Ovary (tissue), 9 donors: ENCODE results near the gene MBD3L2B. TPM values are rescaled to one million over a fixed set of nuclear protein-coding genes. Genes with fewer than 3 reads are reported as not detected.

Experiments
- DNase-seq, 5 donors: peaks; one replicate each; pipeline ENCODE4 v3.0.0-alpha.2; 2019 to 2020
- H3K27ac ChIP-seq, 2 donors: fragments of 200-600 bp; one replicate each; pipeline versions ENCODE4 v1.5.1 to v1.8.0; 2019 to 2022
- H3K27me3 ChIP-seq: fragments of 200-600 bp; one replicate; pipeline ENCODE4 v1.8.0; 2022
- H3K36me3 ChIP-seq: fragments of 200-600 bp; sonication (generic); one replicate; pipeline ENCODE4 v1.5.1; 2019
- H3K4me1 ChIP-seq: one replicate; pipeline ENCODE4 v1.8.1; 2013; ENCODE audit warnings: mild to moderate bottlenecking, moderate library complexity; ENCODE audit not compliant: insufficient read depth
- H3K4me3 ChIP-seq: fragments of 200-600 bp; sonication (generic); one replicate; pipeline ENCODE4 v1.5.1; 2017
- H3K9me3 ChIP-seq, 2 donors: fragments of 200-600 bp in 1 of 2; sonication (generic) in 1 of 2; one replicate each; pipeline versions ENCODE4 v1.5.1 to v1.8.1; 2013 to 2019; ENCODE audit warnings: mild to moderate bottlenecking in 1 of 2, moderate library complexity in 1 of 2
- EP300 ChIP-seq: sonication (generic); formaldehyde crosslinking; IDR thresholded peaks from one replicate; pipeline ENCODE4 v1.6.1; 2017; ENCODE audit warnings: antibody characterized with exemption
- POLR2A ChIP-seq: fragments of 450-650 bp; IDR thresholded peaks from one replicate; pipeline ENCODE4 v1.6.1; 2017; ENCODE audit warnings: antibody characterized with exemption, mild to moderate bottlenecking, moderate library complexity
- WGBS, 3 donors: extraction: QIAGEN DNeasy Blood & Tissue Kit in 1 of 3; methylation state at CpG; one replicate each; pipeline versions ENCODE4 v1.1.5 to v1.1.7; 2013 to 2017; 5-methylcytosine and 5-hydroxymethylcytosine counted together
- intact Hi-C, 4 donors: fragments of 100-400 bp; cut with DNase I; formaldehyde crosslinking; loops; one replicate each; pipeline versions ENCODE4 v1.11.0 to v1.15.1; 2022 to 2023
- polyA plus RNA-seq, 2 donors: library from polyadenylated mRNA; stranded (reverse); fragments of 200-250 nt in 1 of 2; fragments of 350-450 nt in 1 of 2; fragmentation: Illumina TruSeq in 1 of 2; extraction: RNeasy Lipid Tissue Mini Kit (QIAGEN cat#74804) in 1 of 2; gene quantifications; one replicate each; pipeline ENCODE4 v1.2.3, GENCODE V29; 2013 to 2014
- total RNA-seq, 7 donors: library from RNA; depleted of rRNA in 2 of 7; stranded (reverse); fragments of >200 nt in 2 of 7; fragmentation: NEBNext Ultra II Directional in 3 of 7; extraction: Animal tissue kit (Norgen Biotek cat#: 25700) in 3 of 7; gene quantifications; one replicate each; pipeline versions ENCODE4 v1.1.0 to v1.2.4, GENCODE V29; 2016 to 2023
- TF ChIP-seq, protein P1 (sequence below), 3 donors: fragments of 450-650 bp in 2 of 3; fragments of 200-600 bp in 1 of 3; IDR thresholded peaks; one replicate each; pipeline versions ENCODE4 v1.5.1 to v1.8.0; 2016 to 2022; ENCODE audit warnings: antibody characterized with exemption in 3 of 3, mild to moderate bottlenecking in 1 of 3
- donor health status: DM: no; HTN: no; CAD: no; lungs with moderate emphysema.
- donor health status: DM: no; HTN: no; CAD: no.
- donor health status: Bipolar disorder and iron deficiency.
- donor health status: DM: yes; HTN: yes; CAD: no.
- donor health status: DM: no; HTN: no; CAD: no.
- donor health status: DM: yes; HTN: yes; CAD: no.

Gene MBD3L2B
- total and polyA plus RNA-seq, 9 donors, result not detected

DNA sequence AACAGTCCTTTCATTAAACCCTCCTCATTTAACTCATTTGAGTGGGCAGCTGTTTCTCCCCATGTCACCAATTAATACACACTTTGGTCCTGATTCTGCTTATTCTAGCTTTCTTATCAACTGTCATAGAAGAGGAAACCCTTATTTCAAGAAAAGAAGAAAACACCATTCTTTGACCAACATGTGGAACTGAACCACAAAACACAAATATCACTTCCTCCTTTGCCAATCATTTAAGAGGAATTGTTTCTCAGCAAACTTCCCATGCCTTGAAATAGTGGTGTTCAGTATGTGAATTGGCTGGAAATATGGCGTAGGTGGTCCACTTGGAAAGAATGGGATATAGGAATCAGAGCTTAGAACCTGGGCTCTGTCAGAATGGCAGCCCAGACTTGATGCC is 20.4 kb downstream of the MBD3L2B start:
- H3K36me3 ChIP-seq, result no peaks in the 10 kb centered on the region
- intact Hi-C loops, result no loop called here
- DNase-seq, result no peak
- no peaks in the 10 kb centered on the region for H3K9me3 ChIP-seq
- no peak overlapping the region for H3K27ac ChIP-seq
- H3K4me1 ChIP-seq, result no peaks in the 10 kb centered on the region
- H3K27me3 ChIP-seq, result no peaks in the 10 kb centered on the region
- TF ChIP-seq EP300, result no peak
- TF ChIP-seq, protein P1, sequence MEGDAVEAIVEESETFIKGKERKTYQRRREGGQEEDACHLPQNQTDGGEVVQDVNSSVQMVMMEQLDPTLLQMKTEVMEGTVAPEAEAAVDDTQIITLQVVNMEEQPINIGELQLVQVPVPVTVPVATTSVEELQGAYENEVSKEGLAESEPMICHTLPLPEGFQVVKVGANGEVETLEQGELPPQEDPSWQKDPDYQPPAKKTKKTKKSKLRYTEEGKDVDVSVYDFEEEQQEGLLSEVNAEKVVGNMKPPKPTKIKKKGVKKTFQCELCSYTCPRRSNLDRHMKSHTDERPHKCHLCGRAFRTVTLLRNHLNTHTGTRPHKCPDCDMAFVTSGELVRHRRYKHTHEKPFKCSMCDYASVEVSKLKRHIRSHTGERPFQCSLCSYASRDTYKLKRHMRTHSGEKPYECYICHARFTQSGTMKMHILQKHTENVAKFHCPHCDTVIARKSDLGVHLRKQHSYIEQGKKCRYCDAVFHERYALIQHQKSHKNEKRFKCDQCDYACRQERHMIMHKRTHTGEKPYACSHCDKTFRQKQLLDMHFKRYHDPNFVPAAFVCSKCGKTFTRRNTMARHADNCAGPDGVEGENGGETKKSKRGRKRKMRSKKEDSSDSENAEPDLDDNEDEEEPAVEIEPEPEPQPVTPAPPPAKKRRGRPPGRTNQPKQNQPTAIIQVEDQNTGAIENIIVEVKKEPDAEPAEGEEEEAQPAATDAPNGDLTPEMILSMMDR (IDR thresholded peaks at IDR 0.05), result no peak
- TF ChIP-seq POLR2A, result no peak
- no peak overlapping the region for H3K4me3 ChIP-seq
- 58 to 70% (median 66%) methylated on average over 1 of the region's 1 CpG for WGBS, 3 donors

DNA sequence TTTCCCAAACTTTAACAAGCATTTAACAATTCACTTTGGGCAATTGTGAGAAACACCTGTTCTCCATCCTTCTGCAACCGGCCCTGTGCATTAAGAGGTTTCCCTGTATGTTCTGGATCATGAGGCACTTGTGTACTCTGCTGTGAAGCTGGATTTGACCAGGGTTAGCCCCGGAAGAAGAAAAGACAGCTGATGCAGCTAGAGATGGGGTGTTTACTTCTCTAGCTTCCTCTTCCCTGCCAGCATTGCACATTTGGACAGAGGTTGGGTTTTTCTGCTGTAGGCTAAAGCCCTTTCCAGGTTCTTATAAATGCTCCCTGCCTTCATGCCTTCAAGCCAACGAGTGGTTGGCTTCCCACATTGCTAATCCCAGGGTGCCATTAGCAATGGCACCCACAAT is 20.9 kb downstream of the MBD3L2B start:
- no peak for DNase-seq
- 58 to 68% (median 61%) methylated on average over 3 of the region's 3 CpGs for WGBS, 3 donors
- no peaks in the 10 kb centered on the region for H3K36me3 ChIP-seq
- no peaks in the 10 kb centered on the region for H3K4me1 ChIP-seq
- no peaks in the 10 kb centered on the region for H3K9me3 ChIP-seq
- no peak overlapping the region for H3K27ac ChIP-seq
- H3K27me3 ChIP-seq, result no peaks in the 10 kb centered on the region
- H3K4me3 ChIP-seq, result no peak overlapping the region
- TF ChIP-seq POLR2A (no peak), EP300 (no peak)
- TF ChIP-seq, protein P1 (IDR thresholded peaks at IDR 0.05), result no peak
- intact Hi-C loops, result no loop called here

DNA sequence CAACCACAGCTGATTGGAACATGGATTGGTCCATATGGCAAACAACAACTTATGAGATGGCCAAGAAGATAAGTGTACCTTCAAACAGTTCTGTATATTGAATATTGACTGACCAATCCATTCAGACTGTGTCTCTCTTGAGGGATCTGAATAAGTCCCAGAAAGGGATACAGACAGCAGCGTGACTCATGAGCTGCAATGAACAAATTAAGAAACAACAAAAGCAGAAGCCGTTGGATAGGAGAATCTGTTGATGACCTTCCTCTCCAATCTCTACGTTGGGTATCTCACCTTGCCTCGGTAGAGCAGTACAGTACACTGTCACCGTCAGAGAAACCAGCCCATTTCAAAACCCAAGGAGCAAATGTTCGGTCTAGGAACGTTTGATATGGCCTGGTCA is 21.3 kb downstream of the MBD3L2B start:
- WGBS, 3 donors, result 68 to 76% (median 70%) methylated on average over 7 of the region's 7 CpGs
- Histone ChIP-seq H3K27ac (no peak overlapping the region), H3K4me1 (no peaks in the 10 kb centered on the region), H3K36me3 (no peaks in the 10 kb centered on the region), H3K9me3 (peaks cover 0 to 3% of the 10 kb centered on the region in 2 donors), H3K4me3 (no peak overlapping the region), H3K27me3 (no peaks in the 10 kb centered on the region)
- intact Hi-C loops, result no loop called here
- no peak for DNase-seq
- TF ChIP-seq EP300 (no peak), POLR2A (no peak)
- TF ChIP-seq, protein P1 (IDR thresholded peaks at IDR 0.05), result no peak

GRCh38 chr19:6997679-6998445 is 23.4 kb downstream of the MBD3L2B start:
- intact Hi-C loops, result no loop called here
- no peak for DNase-seq
- no peak for TF ChIP-seq EP300
- TF ChIP-seq, protein P1 (IDR thresholded peaks at IDR 0.05), result no peak
- no peak for TF ChIP-seq POLR2A
- peaks cover 0 to 4% of the 10 kb centered on the region in 2 donors for H3K9me3 ChIP-seq
- 83 to 87% (median 86%) methylated on average over 15 of the region's 15 CpGs for WGBS, 3 donors
- no peak overlapping the region for H3K4me3 ChIP-seq
- no peaks in the 10 kb centered on the region for H3K36me3 ChIP-seq
- H3K4me1 ChIP-seq, result no peaks in the 10 kb centered on the region
- H3K27me3 ChIP-seq, result no peaks in the 10 kb centered on the region
- H3K27ac ChIP-seq, result no peak overlapping the region
